Esophagus squamous epithelium (tissue), 4 donors: ENCODE data around the gene VPS50.

Experiments used
- POLR2A ChIP-seq, 4 donors: fragments of 450-650 bp; IDR thresholded peaks; one replicate each; pipeline ENCODE4 v1.6.1; 2017; ENCODE audit warnings: antibody characterized with exemption in 4 of 4, mild to moderate bottlenecking in 4 of 4, moderate library complexity in 3 of 4
- TF ChIP-seq, protein P1 (sequence below), 6 experiments: fragments of 450-650 bp in 4 of 6; fragments of 200-600 bp in 2 of 6; sonication (generic) in 2 of 6; IDR thresholded peaks; one replicate each; pipeline ENCODE4 v1.5.1; 2016 to 2019; ENCODE audit warnings: antibody characterized with exemption in 6 of 6, mild to moderate bottlenecking in 4 of 6, moderate library complexity in 4 of 6

DNA sequence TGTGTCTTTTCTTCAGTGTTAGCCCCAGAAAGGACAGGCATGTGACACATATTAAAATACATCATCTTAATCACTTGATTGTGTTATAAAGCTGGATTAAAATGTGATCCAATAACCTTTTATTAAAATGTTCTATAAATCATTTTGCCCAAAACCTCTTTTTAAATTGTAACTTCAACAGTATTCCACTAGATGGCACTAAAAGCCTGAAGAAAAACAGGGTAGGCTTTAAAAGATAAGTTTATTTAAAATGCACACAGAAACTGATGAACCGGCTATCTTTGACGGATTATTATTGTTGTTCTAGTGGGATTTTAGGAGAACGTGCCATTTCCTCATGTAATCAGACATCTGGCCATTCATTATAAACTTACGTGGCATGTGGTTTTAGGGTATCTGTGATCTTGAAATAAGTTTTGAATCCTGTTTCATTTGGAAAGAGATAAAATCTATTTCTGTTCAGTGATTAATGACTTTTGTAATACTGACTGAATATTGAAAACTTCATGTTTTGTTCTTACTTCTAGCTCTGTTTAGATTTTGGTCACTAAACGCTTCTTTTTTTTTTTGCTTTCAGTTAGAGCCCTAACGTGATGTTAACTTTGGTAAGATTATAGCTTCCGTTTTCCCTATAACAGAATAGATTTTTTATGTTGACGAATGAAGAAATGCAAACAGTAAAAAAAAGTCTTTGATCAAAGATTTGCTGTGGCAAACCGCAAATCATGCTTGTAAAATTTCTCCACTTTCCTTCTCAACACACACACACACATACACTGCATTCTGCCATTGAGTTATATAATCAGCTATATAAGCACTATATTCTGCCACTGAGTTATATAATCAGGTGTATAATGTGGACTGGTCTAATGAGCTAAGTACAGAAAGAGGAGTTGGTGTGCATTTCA, 13.6 kb downstream of the VPS50 start:
- TF ChIP-seq, protein P1, sequence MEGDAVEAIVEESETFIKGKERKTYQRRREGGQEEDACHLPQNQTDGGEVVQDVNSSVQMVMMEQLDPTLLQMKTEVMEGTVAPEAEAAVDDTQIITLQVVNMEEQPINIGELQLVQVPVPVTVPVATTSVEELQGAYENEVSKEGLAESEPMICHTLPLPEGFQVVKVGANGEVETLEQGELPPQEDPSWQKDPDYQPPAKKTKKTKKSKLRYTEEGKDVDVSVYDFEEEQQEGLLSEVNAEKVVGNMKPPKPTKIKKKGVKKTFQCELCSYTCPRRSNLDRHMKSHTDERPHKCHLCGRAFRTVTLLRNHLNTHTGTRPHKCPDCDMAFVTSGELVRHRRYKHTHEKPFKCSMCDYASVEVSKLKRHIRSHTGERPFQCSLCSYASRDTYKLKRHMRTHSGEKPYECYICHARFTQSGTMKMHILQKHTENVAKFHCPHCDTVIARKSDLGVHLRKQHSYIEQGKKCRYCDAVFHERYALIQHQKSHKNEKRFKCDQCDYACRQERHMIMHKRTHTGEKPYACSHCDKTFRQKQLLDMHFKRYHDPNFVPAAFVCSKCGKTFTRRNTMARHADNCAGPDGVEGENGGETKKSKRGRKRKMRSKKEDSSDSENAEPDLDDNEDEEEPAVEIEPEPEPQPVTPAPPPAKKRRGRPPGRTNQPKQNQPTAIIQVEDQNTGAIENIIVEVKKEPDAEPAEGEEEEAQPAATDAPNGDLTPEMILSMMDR (IDR thresholded peaks at IDR 0.05): peak; percentile 46 to 60 (median 54)
- no peak for TF ChIP-seq POLR2A (IDR thresholded peaks at IDR 0.05)
